Activated CD4-positive, alpha-beta T cell treated with anti-CD3 and anti-CD28 coated beads, Interleukin-2, amount 50 U/mL, for 48 hours (primary cell): Measurements from ENCODE around the gene EEF2.

ENCODE experiments used
- DNase-seq, 2 experiments: peaks; one replicate each; pipeline ENCODE4 v3.0.0-alpha.2; 2020

EEF2 gene

GRCh38 chr19:3984908-3985642, at the start of gene EEF2:
Gene EEF2 (minus strand): TSS chr19:3985463. CDS start chr19:3985380, 83 bp downstream.
- DNase-seq: peak; percentile 87 to 90

- no peak for DNase-seq
These were observed 49.1 kb upstream of the EEF2 start for GRCh38 chr19:4034048-4035017.

- no peak for DNase-seq
These were observed 48.0 kb upstream of the EEF2 start for GRCh38 chr19:4033028-4033956.

- no peak for DNase-seq
These were observed 47.2 kb upstream of the EEF2 start for GRCh38 chr19:4032436-4032835.

- DNase-seq: no peak
These were observed 46.2 kb upstream of the EEF2 start for GRCh38 chr19:4031420-4031819.

- no peak for DNase-seq
These were observed 45.7 kb upstream of the EEF2 start for GRCh38 chr19:4030981-4031380.

- no peak for DNase-seq
These were observed 45.3 kb upstream of the EEF2 start for GRCh38 chr19:4030552-4030951.

- no peak for DNase-seq
These were observed 44.0 kb upstream of the EEF2 start for GRCh38 chr19:4029247-4029614.

- no peak for DNase-seq
These were observed 43.3 kb upstream of the EEF2 start for GRCh38 chr19:4028334-4029246.

GRCh38 chr19:4027146-4027545, 41.9 kb upstream of the EEF2 start:
- no peak for DNase-seq

GRCh38 chr19:4025317-4025716, 40.1 kb upstream of the EEF2 start:
- no peak for DNase-seq

- no peak for DNase-seq
These were observed 38.5 kb upstream of the EEF2 start for GRCh38 chr19:4023600-4024398.

- no peak for DNase-seq
These were observed 34.3 kb upstream of the EEF2 start for GRCh38 chr19:4019578-4019977.

- DNase-seq: no peak
These were observed 33.7 kb upstream of the EEF2 start for GRCh38 chr19:4018775-4019504.

- no peak for DNase-seq
These were observed 32.9 kb upstream of the EEF2 start for GRCh38 chr19:4018140-4018613.

- DNase-seq: no peak
These were observed 31.8 kb upstream of the EEF2 start for GRCh38 chr19:4016903-4017638.

- no peak for DNase-seq
These were observed 31.2 kb upstream of the EEF2 start for GRCh38 chr19:4016486-4016885.

- DNase-seq: no peak
These were observed 30.6 kb upstream of the EEF2 start for GRCh38 chr19:4015705-4016402.
